Epithelial cell of esophagus (primary cell): ENCODE results near the gene FRG1.
"Not testable (repeated sequence)": the region's sequence is repeated elsewhere in the genome, so short reads cannot be mapped to it uniquely, and the experiment has no call there.

Experiments
- DNase-seq: peaks from one replicate; pipeline ENCODE4 v3.0.0; 2010; ENCODE audit warnings: low read depth
- H3K4me3 ChIP-seq: 2 replicates; pipeline ENCODE4 v1.5.1; 2011; ENCODE audit warnings: mild to moderate bottlenecking, low read length, control low read depth
- CTCF ChIP-seq: IDR thresholded peaks from 2 replicates; pipeline ENCODE4 v1.5.1; 2011; ENCODE audit warnings: low read depth, mild to moderate bottlenecking, low read length, control low read depth, inconsistent platforms; ENCODE audit not compliant: insufficient read depth; ENCODE audit errors: missing control alignments

FRG1 gene

DNA sequence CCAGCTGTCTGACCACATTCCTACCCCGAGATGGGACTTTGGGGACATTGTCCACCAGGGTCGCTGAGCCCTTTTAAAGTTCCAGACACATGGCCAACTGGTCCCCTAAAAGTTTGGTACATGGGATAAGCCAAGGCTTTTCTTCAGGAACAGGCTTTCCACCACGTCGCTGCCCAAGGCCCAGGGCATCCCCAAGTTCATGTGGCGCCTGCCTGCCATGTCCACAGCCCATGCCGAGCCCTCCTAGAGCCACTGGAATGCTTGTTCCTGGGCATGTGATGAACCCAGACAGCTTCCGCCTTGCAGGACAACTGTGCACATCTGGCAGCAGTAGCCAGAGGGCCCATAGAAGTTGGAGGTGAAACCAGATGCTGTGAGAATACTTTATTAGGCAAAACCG lies 41.3 kb downstream of the FRG1 start:
- DNase-seq: no peak
- no peak overlapping the region for H3K4me3 ChIP-seq
- TF ChIP-seq CTCF: no peak

- DNase-seq: not testable (repeated sequence)
Observed at GRCh38 chr4:189983916-189984526, 43.3 kb downstream of the FRG1 start.

GRCh38 chr4:189984661-189985060 lies 44.0 kb downstream of the FRG1 start:
- DNase-seq, H3K4me3 ChIP-seq: not testable (repeated sequence)

More at GRCh38 chr4:189983916-189984526, 43.3 kb downstream of the FRG1 start:
- H3K4me3 ChIP-seq: not testable (repeated sequence)

GRCh38 chr4:189985651-189986243 lies 45.1 kb downstream of the FRG1 start:
- not testable (repeated sequence) for H3K4me3 ChIP-seq, DNase-seq

DNA sequence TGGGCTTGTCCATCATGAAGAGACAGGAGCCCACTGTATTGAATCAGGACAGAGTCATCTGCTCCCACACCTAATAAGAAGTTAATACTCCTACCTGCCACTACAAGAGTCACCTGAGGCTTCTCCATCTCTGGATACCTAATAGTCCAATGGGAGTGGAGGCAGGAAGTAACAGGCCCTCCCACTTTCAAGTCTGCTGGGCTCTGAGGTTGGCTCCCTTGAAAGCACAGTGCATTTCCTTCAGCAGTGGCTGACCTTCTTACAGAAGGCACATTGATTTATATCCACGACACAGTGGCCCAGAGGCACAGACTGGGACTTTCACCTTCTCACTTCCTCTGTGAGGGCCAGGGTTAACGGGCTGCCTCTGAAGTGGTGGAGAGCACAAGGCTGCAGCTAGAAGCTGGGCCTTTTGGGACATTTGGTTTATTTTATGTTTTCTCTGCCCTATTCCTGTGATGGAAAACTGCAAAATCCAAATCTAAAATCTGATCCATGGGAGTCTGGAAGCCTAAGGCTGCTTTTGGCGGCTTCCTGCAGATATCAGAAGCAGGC lies 48.3 kb downstream of the FRG1 start:
- DNase-seq: no peak
- H3K4me3 ChIP-seq: no peak overlapping the region
- TF ChIP-seq CTCF: no peak

DNA sequence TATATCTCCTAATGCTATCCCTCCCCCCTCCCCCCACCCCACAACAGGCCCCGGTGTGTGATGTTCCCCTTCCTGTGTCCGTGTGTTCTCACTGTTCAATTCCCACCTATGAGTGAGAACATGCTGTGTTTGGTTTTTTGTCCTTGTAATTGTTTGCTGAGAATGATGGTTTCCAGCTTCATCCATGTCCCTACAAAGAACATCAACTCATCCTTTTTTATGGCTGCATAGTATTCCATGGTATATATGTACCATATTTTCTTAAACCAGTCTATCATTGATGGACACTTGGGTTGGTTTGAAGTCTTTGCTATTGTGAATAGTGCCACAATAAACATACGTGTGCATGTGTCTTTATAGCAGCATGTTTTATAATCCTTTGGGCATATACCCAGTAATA lies 49.3 kb downstream of the FRG1 start:
- DNase-seq, H3K4me3 ChIP-seq: not testable (repeated sequence)
